Measurements from ENCODE around the gene AGAP1. TPM values are rescaled to one million over a fixed set of nuclear protein-coding genes. Genes with fewer than 3 reads are reported as not detected.

The AGAP1 gene
- polyA plus RNA-seq, 2 of the 4 experiments (the other 2 are of a cell fraction), result 20.2 to 21.9 TPM

- TF ChIP-seq CHD4 (IDR thresholded peaks at IDR 0.05; ENCODE audit: borderline replicate concordance), result no peak
- TF ChIP-seq SMC3 (IDR thresholded peaks at IDR 0.05), result no peak
Observed at GRCh38 chr2:235780401-235780800, 286.6 kb downstream of the AGAP1 start (continued).

- FAIRE-seq (no peak), ATAC-seq (no peak), DNase-seq (ENCODE audit: low read depth in 1 of 2, low spot score in 1 of 2) (no peak)
- Histone ChIP-seq H3K4me1 (no peaks in the 10 kb centered on the region), H3K4me3 (no peak overlapping the region), H3K27ac (no peak overlapping the region), H3K9me3 (no peaks in the 10 kb centered on the region), H3K4me2 (no peak overlapping the region)
- ChIA-PET CTCF (interaction anchor here (0.6 to 9.3 kb wide), 5 partner anchors 9 to 1283 kb away, joined by 3 to 222 read pairs (median 7); no protein-coding TSS in a partner anchor), POLR2A (no interaction called here)
- WGBS (ENCODE audit: missing lambda C conversion rate), result 93% methylated on average over 6 of the region's 6 CpGs
- TF ChIP-seq HDAC2 (IDR thresholded peaks at IDR 0.05) (no peak), REST (IDR thresholded peaks at IDR 0.05) (no peak), SMC3 (IDR thresholded peaks at IDR 0.05) (no peak), JUN (IDR thresholded peaks at IDR 0.05) (no peak), FOSB (CRISPR knock-in tag; IDR thresholded peaks at IDR 0.05) (no peak), RFX5 (IDR thresholded peaks at IDR 0.05) (no peak), FOSL2 (IDR thresholded peaks at IDR 0.05) (no peak), FOSL2 (CRISPR knock-in tag; IDR thresholded peaks at IDR 0.05) (no peak), TP53 (CRISPR knock-in tag; IDR thresholded peaks at IDR 0.05) (no peak), CBX8 (IDR thresholded peaks at IDR 0.05) (no peak), RARB (CRISPR knock-in tag; IDR thresholded peaks at IDR 0.05) (no peak), ESRRA (IDR thresholded peaks at IDR 0.05; ENCODE audit: borderline replicate concordance, low read length) (no peak), RCOR1 (IDR thresholded peaks at IDR 0.05; ENCODE audit: low read depth, low read length) (no peak)
Observed at GRCh38 chr2:235781775-235782174, 287.9 kb downstream of the AGAP1 start.

GRCh38 chr2:235784788-235785187 is 290.9 kb downstream of the AGAP1 start:
- WGBS (ENCODE audit: missing lambda C conversion rate), result 95% methylated on average over 4 of the region's 4 CpGs
- no peak for DNase-seq (ENCODE audit: low read depth in 1 of 2, low spot score in 1 of 2)
- H3K4me3 ChIP-seq, result no peak overlapping the region
- H3K27ac ChIP-seq, result no peak overlapping the region
- no peak for TF ChIP-seq PBX3 (IDR thresholded peaks at IDR 0.05)
- no peak for TF ChIP-seq ZNF302 (CRISPR knock-in tag; IDR thresholded peaks at IDR 0.05)
- no peak for FAIRE-seq
- no peaks in the 10 kb centered on the region for H3K4me1 ChIP-seq
- no peaks in the 10 kb centered on the region for H3K9me3 ChIP-seq
- POLR2A ChIA-PET, result no interaction called here
- H3K4me2 ChIP-seq, result no peak overlapping the region
- ATAC-seq, result no peak
- CTCF ChIA-PET, result interaction anchor here (0.8 to 0.9 kb wide), 2 partner anchors 390 to 1276 kb away, joined by 3 read pairs; no protein-coding TSS in a partner anchor

- Histone ChIP-seq H3K27ac (no peak overlapping the region), H3K9me3 (no peaks in the 10 kb centered on the region), H3K4me3 (no peak overlapping the region), H3K4me1 (no peaks in the 10 kb centered on the region), H3K4me2 (no peak overlapping the region)
- no peak for DNase-seq (ENCODE audit: low read depth in 1 of 2, low spot score in 1 of 2)
- no peak for ATAC-seq
- WGBS (ENCODE audit: missing lambda C conversion rate), result 86% methylated on average over 4 of the region's 4 CpGs
- FAIRE-seq, result no peak
- no peak for TF ChIP-seq HMGXB4 (CRISPR knock-in tag; IDR thresholded peaks at IDR 0.05; ENCODE audit: borderline replicate concordance)
- CTCF ChIA-PET, result interaction anchor here (0.7 to 8.3 kb wide), 4 partner anchors 10 to 391 kb away, joined by 3 to 85 read pairs (median 15); no protein-coding TSS in a partner anchor
- POLR2A ChIA-PET, result no interaction called here
Observed at GRCh38 chr2:235789552-235789951, 295.7 kb downstream of the AGAP1 start.

All from A549 (cell line).